Stimulated activated CD8-positive, alpha-beta memory T cell treated with anti-CD3 and anti-CD28 coated beads, Interleukin-2, amount 100 ng/mL, for 48 hours (primary cell): Measurements from ENCODE around the gene SURF4.
"Not testable (repeated sequence)": the region's sequence is repeated elsewhere in the genome, so short reads cannot be mapped to it uniquely, and the experiment has no call there.

Experiments
- DNase-seq, 2 donors: peaks; one replicate each; pipeline ENCODE4 v3.0.0-alpha.2; 2020; ENCODE audit warnings: low read depth in 2 of 2

SURF4 gene

DNA sequence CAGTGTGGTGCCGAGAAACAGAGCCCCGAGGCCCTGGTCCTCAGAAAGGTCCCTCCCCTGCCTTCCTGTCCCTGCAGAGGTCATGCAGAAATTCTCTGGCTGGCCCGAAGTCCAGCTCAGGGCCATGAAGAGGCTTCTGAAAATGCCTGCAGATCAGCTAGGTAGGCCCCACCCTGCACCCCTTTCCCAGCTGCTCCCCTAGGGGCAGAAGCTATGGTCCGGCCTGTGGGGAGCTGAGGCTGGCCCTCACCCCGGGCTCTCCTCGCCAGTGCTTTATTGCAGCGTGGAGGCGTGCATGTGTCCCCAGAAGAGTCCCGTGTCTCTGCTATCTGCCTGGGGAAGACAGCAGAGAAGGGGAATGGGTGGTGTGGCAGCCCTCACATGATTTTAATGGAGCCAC lies 22.0 kb upstream of the SURF4 start:
- DNase-seq: no peak

DNA sequence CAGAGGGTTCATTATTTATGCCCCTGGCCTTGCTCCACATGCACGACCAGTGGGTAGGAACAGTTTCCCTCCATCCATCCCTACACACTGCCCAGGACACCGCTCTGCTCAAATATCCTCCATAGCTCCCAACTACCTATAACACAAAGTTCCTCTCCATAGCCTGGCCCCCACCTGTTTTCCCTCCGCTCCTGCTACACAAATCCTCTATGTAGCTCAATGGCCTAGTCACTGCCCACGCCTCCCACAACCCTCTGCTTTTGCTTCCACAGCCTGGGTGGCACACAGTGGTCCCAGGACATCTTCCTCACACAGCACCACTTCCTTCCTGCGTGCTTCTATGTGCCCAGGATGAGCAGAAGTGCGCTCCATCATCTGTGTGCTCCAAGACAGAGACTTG lies 21.5 kb upstream of the SURF4 start:
- DNase-seq: no peak

DNA sequence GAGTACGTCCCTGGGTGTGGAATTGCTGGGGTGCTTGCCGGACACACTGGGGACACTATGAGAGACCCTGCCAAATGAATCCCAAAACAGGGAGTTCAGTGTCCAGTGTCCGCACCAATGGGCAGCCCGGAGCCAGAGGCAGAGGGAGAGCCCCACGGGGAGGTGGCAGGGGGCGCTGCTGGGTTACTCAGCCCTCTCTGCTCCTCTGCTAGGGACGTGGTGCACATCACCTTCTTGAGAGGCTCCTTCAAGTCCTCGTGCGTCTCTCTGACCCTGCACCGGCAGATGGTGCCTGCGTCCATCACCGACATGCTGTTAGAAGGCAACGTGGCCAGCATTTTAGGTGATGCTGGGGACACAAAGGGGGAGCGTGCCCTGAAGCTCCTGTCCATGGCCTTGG lies 21.1 kb upstream of the SURF4 start:
- no peak for DNase-seq

DNA sequence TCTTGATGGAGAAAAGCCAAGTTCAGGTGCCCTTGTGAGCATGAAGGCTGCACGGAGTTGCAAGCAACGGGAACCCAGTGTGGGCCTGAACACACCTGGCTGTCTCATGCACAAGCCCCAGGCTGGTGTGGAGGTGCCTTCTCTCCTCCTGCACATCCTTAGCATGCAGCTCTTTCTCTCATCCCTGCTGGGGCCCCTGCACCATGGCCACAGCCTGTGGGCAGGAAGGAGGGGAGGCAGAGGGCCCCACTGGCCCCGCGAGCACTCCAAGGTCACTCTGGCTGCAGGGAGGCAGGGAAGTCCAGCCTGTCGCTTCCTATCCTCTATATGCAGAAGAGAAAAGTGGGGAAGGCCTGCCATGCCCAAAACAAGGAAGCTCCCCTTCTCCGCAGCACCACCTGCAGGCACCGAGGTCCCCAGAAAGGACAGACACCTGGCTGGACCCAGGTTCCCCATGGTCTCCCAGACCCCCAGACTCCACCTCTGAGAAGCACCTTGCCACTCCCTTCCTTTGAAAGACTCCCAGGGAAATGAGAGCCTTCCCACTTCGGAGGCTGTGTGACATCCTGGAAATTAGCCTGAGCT lies 18.9 kb upstream of the SURF4 start:
- no peak for DNase-seq

DNA sequence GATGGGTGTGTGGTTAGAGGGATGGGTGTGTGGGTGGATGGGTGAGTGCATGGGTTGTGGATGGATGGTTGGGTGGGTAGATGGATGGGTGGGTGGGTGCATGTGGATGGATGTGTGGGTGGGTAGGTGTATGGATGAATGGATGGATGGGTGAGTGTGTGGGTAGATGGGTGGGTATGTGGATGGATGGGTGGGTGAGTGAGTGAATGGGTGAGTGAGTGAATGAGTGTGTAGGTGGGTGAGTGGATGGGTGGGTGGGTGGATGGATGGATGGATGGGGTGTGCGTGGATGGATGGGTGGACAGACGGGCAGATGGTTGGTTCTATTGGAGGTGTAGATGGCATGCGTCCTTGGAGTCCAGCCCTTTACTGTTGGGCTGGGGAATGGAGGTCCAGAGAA lies 17.5 kb upstream of the SURF4 start:
- no peak for DNase-seq

DNA sequence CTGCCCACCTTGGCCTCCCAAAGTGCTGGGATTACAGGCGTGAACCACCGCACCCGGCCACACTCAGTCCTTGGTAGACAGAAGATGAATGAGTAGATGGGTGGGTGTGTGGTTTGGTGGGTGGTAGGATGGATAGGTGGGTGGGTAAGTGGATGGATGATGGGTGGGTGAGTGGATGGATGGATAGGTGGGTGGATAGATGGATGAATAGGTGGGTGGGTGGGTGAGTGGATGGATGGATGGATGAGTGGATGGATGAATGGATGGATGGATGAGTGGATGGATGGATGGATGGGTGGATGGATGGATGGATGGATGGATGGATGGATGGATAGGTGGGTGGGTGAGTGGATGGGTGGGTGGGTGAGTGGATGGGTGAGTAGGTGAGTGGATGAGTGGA lies 16.4 kb upstream of the SURF4 start:
- not testable (repeated sequence) for DNase-seq

DNA sequence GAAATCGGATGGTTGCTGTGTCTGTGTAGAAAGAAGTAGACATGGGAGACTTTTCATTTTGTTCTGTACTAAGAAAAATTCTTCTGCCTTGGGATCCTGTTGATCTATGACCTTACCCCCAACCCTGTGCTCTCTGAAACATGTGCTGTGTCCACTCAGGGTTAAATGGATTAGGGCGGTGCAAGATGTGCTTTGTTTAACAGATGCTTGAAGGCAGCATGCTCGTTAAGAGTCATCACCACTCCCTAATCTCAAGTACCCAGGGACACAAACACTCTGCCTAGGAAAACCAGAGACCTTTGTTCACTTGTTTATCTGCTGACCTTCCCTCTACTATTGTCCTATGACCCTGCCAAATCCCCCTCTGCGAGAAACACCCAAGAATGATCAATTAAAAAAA lies 15.6 kb upstream of the SURF4 start:
- DNase-seq: not testable (repeated sequence)

DNA sequence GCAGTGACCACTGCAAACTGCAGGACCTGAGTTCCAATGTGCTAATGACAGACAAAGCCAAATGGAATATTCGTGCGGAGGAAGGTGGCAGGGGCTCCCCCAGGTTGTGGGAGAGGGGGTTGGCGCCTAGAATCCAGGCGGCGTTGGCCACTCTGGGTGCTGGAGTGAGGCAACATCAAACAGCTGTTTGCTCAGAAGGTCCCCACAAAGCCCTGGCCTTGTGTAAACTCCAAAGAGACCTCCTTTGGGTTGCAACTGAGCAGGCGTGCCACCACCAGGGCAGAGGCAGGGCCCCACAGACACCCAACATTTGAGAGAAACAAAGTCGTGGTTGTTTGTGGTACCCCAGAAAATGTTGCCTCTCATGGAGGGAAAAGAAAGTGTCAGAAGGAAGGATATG lies 14.9 kb upstream of the SURF4 start:
- no peak for DNase-seq

DNA sequence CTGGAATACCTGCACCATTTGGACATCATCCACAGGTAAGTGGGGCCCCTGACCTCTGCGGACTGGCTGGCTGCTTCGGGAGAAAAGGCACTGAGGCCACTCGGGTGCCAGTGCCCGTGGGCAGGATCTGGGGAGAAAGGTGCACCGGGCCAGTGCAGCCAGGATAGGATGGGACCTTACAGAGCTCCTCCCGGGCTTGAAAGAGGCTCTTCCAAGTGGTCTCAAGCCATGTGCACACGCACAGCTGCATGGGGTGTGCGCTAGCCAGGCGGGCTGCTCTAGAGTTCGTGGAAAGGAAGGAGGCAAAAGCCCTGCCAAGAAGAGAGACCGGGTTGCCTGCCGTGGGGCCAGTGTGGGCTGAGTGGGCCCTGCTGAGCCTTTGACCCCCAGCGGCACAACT lies 13.7 kb upstream of the SURF4 start:
- no peak for DNase-seq

DNA sequence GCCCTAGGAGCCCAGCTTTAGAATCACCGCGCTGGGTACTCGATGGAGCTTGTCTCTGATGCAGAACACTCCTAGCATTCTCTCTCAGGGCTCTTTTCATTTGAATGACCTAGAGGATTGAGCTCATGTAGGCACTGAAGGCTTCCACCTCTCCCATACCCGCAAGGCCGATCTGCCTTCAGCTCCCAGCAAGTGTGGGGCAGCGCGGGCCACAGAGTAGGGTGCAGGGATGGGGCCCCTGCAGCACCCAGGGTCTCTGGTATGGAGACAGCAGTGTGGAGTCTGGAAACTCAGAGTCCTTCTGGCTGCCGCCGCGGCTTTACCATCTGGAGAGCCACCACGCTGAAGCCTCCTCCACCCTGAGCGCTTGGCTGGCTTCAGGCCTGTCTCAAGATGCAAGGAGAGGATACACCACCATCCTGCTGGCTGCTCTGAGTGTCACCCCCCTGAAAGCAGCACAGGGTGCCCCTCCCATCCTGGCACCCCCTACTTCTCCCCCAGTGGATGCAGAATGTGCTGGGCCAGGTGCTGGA lies 13.2 kb upstream of the SURF4 start:
- no peak for DNase-seq

DNA sequence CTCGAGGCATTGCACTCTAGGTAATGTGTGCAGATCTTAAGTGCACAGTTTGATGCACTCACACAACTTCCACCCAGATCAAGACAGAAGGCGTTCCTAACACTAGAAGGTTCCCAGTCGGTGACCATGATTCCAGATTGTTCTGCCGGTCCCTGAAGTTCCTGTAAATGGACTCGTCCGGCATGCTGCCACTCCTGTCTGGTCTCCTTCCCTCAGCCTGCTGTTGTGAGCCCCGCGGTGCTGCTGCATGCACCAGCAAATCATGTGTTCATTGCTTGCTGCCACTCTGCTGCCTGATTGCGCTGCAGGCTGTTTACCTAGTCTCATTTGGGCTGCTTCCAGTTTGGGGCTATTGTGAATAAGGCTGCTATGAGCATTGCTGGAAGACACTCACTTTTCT lies 11.8 kb upstream of the SURF4 start:
- no peak for DNase-seq

DNA sequence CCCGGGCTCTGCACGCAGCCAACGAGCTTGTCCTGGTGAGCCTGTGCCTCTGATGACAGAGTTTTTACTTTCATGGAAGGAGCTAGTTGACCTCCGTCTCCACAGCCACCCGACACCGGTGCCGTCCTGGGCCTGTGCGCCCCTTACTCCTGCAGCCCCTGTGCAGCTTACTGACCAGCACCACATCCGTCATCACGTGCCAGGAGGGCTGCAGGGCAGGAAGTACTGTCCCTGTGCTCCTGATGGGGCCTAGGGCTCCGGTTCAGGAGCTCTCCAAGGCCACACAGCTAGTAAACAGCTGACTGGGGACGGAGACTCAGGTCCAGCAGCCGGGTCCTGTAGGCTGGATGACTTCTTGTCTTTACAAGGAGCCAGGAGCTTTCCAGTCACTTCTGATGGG lies 10.5 kb upstream of the SURF4 start:
- no peak for DNase-seq

DNA sequence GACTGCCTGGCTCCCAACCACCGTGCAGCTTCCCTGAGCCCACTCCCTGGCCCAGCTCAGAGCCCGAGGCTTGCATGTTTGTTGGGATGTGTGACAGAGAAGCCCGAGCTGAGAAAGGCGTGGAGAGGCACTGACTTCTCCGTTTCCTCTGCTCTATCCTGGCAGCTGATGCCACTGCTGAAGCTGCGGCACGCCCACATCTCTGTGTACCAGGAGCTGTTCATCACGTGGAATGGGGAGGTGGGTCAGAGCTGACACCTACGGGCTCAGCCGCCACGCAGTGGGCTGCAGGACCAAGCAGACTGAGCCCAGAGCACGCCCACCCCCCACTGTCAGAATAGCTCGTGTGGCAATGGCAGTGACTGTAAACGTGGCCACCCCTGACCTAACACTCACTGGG lies 9.6 kb upstream of the SURF4 start:
- DNase-seq: no peak

DNA sequence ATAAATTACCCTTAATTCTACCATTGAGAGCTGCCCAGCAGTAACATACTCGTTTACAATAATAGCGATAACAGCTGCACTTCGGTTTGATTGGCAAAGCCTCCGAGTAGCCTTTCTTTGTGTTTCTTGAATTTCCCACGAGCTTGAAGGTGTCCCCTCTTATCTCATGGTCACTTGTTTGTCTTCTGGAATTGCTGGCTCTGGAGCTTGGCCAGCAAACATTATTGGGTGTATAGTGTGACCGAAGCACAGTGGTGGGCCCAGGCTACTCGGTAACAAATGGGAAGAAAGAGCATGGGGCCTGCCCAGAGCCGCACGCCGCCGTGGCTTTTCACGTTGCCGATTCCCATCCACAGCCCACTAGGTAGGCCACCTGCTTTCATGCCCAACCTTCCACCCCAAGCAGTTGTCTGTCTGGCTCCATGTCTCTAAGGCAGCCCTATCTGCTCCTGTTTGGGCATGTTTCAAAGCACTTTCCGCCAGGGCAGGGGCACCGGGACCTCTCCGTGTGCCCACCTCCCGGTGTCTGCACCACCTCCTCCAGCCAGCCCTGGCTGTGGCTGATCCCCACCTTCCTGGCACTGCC lies 9.0 kb upstream of the SURF4 start:
- no peak for DNase-seq

DNA sequence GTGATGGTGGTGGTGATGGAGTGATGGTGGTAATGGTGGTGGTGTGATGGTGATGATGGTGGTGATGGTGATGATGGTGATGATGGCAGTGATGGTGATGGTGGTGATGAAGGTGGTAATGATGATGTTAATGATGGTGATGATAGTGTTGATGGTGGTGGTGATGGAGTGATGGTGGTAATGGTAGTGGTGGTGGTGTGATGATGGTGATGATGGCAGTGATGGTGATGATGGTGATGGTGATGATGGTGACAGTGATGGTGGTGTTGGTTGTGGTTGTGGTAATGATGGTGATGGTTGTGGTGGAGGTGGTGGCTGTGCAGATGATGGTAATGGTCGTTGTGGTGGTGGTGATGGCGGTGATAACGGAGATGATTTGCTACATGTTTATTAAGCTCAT lies 7.6 kb upstream of the SURF4 start:
- no peak for DNase-seq

DNA sequence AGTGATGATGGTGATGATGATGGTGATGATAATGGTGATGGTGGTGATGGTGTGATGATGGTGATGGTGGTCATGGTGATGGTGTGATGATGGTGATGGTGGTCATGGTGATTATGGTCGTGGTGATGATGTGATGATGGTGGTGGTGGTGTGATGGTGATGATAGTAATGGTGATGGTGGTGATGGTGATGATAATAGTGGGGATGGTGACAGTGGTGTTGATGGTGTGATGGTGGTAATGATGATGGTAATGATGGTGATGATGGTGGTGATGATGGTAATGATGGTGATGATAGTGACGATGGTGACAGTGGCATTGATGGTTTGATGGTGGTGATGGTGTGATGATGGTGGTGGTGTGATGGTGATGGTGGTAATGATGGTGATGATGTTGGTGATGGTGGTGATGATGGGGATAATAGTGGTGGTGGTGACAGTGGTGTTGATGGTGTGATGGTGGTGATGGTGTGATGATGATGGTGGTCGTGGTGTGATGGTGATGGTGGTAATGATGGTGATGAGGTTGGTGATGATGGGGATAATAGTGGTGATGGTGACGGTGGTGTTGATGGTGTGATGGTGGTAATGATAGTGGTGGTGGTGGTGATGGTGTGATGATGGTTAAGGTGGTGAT lies 6.8 kb upstream of the SURF4 start:
- DNase-seq: no peak

DNA sequence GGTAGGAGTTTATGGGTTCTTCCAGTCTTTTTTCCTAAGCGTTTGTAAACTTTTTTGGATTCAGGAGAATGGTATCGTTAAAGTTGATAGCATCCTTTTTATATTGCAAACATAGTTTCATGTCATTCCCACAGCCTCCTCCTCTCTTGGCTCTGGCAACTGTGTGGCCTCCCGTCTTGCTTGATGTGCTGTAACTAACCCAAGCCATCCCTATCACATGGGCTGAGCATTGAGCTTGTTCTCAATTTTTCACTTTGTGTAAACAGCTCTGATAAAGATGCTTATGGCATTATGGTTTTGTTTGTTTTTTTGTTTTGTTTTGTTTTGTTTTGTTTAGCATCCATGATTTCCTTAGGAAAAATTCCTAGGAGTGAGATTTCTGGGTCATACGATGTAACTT lies 4.9 kb upstream of the SURF4 start:
- DNase-seq: no peak

DNA sequence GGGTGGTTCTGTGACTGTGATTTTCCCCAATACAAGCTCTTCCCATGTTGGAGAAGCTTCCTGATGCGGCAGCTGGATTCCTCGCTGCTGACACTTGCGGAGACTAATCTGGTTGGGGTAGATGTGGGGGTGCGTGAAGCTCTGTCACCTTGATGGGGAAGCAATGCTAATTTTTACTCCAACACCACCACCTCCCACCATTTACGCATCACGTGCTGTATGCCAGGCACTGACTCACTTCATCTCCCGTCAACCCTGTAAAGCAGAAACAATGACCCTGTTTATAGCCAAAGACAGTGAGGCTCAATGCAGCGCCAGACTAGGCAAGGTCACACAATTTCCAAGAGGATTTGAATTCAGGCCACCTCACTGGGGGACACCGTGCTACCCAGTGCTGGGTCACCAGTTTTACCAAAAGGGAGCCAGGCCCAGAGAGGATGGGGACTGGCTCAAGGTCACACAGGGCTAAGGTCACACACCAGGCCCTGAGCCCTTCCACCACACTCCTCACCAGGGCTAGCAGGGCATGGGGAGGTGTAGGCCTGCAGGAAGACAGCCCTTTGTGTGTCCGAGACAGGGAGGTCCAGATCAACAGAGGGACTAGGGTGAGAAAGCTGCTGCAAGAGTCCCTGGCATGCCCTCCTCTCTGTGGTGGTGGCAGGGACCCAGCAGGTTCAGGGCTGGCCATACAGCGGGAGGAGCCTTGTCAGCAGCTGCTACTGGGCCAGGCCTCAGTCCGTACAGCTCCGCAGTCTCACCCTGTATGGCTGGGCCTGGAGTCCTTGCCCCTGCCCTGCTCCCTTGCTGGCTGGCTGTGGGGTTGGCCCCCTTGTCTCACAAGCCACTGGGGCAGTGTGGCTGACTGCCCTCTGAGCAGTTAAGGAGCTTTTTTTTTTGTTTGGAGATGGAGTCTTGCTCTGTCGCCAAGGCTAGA lies 3.6 kb upstream of the SURF4 start:
- no peak for DNase-seq

DNA sequence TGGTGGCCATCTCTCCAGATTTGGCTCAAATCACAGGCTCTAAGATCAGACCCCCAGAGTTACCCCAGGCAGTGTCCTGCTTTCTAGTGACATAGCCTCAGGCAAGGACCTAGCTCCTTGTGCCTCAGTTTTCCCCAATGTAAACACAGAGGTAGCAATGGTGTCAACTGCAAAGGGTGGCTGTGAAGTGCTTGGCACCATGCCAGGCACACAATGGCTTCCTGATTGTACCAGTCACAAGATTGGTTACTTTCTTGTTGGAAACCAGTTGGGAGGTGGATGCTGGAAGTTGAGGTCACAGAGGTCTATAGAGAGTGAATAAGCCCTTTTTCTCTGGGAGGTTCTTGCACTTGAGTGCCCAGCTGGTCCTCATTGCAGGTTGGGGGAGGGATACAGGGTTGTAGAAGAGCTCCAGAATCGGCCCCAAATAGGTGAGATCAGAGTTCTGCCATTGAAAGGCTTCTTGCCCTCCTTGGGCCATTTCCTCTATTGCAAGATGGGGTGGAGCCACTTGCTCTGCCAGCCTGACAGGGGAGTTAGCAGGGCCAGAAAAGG lies 2.6 kb upstream of the SURF4 start:
- no peak for DNase-seq

DNA sequence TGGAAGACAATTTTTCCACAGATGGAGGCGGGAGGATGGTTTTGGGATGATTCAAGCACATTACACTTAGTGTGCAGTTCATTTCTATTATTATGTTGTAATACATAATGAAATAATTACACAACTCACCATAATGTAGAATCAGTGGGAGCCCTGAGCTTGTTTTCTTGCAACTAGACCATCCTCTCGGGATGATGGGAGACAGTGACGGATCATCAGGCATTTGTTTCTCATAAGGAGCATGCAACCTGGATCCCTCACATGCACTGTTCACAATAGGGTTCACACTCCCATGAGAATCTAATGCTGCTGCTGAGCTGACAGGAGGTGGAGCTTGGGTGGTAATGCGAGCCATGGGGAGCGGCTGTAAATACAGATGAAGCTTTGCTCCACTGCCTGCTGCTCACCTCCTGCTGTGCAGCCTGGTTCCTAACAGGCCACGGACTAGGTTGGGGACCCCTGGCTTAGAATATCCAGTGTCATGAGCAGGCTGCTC lies 1.9 kb upstream of the SURF4 start:
- no peak for DNase-seq

DNA sequence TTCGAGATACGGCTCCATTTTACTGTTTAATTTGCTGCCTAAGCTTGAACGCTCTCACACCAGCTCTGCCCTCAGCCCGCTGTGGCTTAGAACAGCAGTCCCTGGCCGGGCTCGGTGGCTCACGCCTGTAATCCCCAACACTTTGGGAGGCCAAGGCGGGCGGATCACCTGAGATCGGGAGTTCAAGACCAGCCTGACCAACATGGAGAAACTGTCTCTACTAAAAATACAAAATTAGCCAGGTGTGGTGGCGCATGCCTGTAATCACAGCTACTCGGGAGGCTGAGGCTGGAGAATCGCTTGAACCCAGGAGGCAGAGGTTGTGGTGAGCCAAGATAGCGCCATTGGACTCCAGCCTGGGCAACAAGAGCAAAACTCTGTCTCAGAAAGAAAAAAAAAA lies 1.4 kb upstream of the SURF4 start:
- DNase-seq: not testable (repeated sequence)
